H1 (cell line): ENCODE measurements around the gene TLNRD1. TPM values are rescaled to one million over a fixed set of nuclear protein-coding genes. Genes with fewer than 3 reads are reported as not detected.

Source experiments
- CTCF ChIA-PET: fragments of 300-600 bp; sonication (Branson Sonifier 250); formaldehyde crosslinking; loops from one replicate; lab custom pipeline; 2021; ENCODE audit not compliant: partially characterized antibody; lab: Charles Lee
- POLR2A ChIA-PET: fragments of 300-600 bp; sonication (Branson Sonifier 250); formaldehyde crosslinking; loops from one replicate; lab custom pipeline; 2021; ENCODE audit warnings: inconsistent platforms; ENCODE audit not compliant: partially characterized antibody; lab: Charles Lee
- DNase-seq, 2 experiments: peaks; one replicate each; pipeline versions ENCODE4 v3.0.0 to v3.0.0-alpha.2; 2010 to 2022; ENCODE audit warnings: low spot score in 2 of 2, low read depth in 1 of 2, mixed read lengths in 1 of 2
- FAIRE-seq: peaks from 2 replicates; lab custom pipeline; 2011; peaks lifted over from hg19 to GRCh38; lab: Jason Lieb, UNC
- H2AFZ ChIP-seq: 2 replicates; pipeline ENCODE4 v1.8.1; 2012; ENCODE audit warnings: low read length, inconsistent platforms
- H2AK5ac ChIP-seq: 2 replicates; pipeline ENCODE4 v1.6.1; 2013; ENCODE audit warnings: low read depth, low read length
- H2BK120ac ChIP-seq: replicated peaks from 2 replicates; pipeline ENCODE3; 2013; ENCODE audit warnings: low read depth, low read length, inconsistent platforms
- H2BK12ac ChIP-seq: 2 replicates; pipeline ENCODE4 v1.6.1; 2013; ENCODE audit warnings: low read depth, low read length
- H2BK15ac ChIP-seq: 2 replicates; pipeline ENCODE4 v1.6.1; 2013; ENCODE audit warnings: low read length
- H2BK20ac ChIP-seq: 2 replicates; pipeline ENCODE4 v1.6.1; 2013; ENCODE audit warnings: low read length
- H2BK5ac ChIP-seq: 2 replicates; pipeline ENCODE4 v1.6.1; 2013; ENCODE audit warnings: low read depth, low read length
- H3K14ac ChIP-seq: 2 replicates; pipeline ENCODE4 v1.6.1; 2013; ENCODE audit warnings: inconsistent platforms; ENCODE audit not compliant: insufficient read length
- H3K18ac ChIP-seq: 2 replicates; pipeline ENCODE4 v1.6.1; 2013; ENCODE audit warnings: low read length; ENCODE audit errors: extremely low read depth
- H3K23ac ChIP-seq: 2 replicates; pipeline ENCODE4 v1.6.1; 2013; ENCODE audit warnings: inconsistent platforms; ENCODE audit not compliant: insufficient read length
- H3K23me2 ChIP-seq: 2 replicates; pipeline ENCODE4 v1.6.1; 2013; ENCODE audit warnings: low read depth, low read length
- H3K27ac ChIP-seq: 2 replicates; pipeline ENCODE4 v1.6.1; 2011; ENCODE audit warnings: low read depth, low read length, inconsistent platforms
- H3K27me3 ChIP-seq, 4 experiments: replicated peaks in 1 of 4; 1 replicate in 1 of 4; 2 replicates in 3 of 4; pipeline versions ENCODE4 v1.6.1 to v1.8.1; 2011 to 2013; ENCODE audit warnings: low read length in 3 of 4, mild to moderate bottlenecking in 3 of 4, inconsistent platforms in 2 of 4, mixed read lengths in 2 of 4, moderate library complexity in 1 of 4; ENCODE audit not compliant: control insufficient read depth in 3 of 4, insufficient read depth in 3 of 4; ENCODE audit errors: extremely low read depth in 1 of 4
- H3K36me3 ChIP-seq, 4 experiments: 2 replicates each; pipeline versions ENCODE4 v1.6.1 to v1.8.1; 2011 to 2013; ENCODE audit warnings: mild to moderate bottlenecking in 4 of 4, low read length in 3 of 4, moderate library complexity in 2 of 4, control low read depth in 1 of 4, inconsistent platforms in 1 of 4; ENCODE audit not compliant: insufficient read depth in 4 of 4, control insufficient read depth in 2 of 4
- H3K4ac ChIP-seq: replicated peaks from 2 replicates; pipeline ENCODE3; 2013; ENCODE audit warnings: low read length, low read depth, mixed read lengths, inconsistent platforms; ENCODE audit not compliant: insufficient read length
- H3K4me1 ChIP-seq, 4 experiments: replicated peaks in 1 of 4; 1 replicate in 1 of 4; 2 replicates in 3 of 4; pipeline versions ENCODE4 v1.6.1 to v1.8.1; 2011 to 2013; ENCODE audit warnings: low read length in 3 of 4, inconsistent platforms in 2 of 4, mixed read lengths in 1 of 4; ENCODE audit not compliant: insufficient read depth in 4 of 4, control insufficient read depth in 3 of 4
- H3K4me2 ChIP-seq, 2 experiments: 2 replicates each; pipeline versions ENCODE4 v1.6.1 to v1.8.1; 2011 to 2013; ENCODE audit warnings: low read depth in 2 of 2, low read length in 2 of 2, control low read depth in 1 of 2, inconsistent platforms in 1 of 2, mild to moderate bottlenecking in 1 of 2; ENCODE audit not compliant: insufficient read depth in 1 of 2
- H3K4me3 ChIP-seq, 4 experiments: fragments of 200-600, 300-600 bp in 1 of 4; sonication (generic), shearing (Covaris generic), sonication (Bioruptor Twin) in 1 of 4; 2 replicates each; pipeline versions ENCODE4 v1.5.1 to v1.8.1; 2011 to 2016; ENCODE audit warnings: low read length in 4 of 4, low read depth in 3 of 4, control low read depth in 2 of 4, inconsistent platforms in 2 of 4, mild to moderate bottlenecking in 2 of 4, mixed read lengths in 1 of 4, moderate library complexity in 1 of 4; ENCODE audit not compliant: insufficient read depth in 2 of 4; ENCODE audit errors: extremely low read depth in 1 of 4
- H3K56ac ChIP-seq: replicated peaks from 2 replicates; pipeline ENCODE3; 2013; ENCODE audit warnings: low read depth, mild to moderate bottlenecking, mixed read lengths, low read length, inconsistent platforms; ENCODE audit not compliant: insufficient read length
- H3K79me1 ChIP-seq: 2 replicates; pipeline ENCODE4 v1.6.1; 2013; ENCODE audit warnings: low read depth, low read length, control low read depth
- H3K79me2 ChIP-seq, 2 experiments: 2 replicates each; pipeline versions ENCODE4 v1.6.1 to v1.8.1; 2012 to 2013; ENCODE audit warnings: low read length in 2 of 2, mild to moderate bottlenecking in 2 of 2, inconsistent platforms in 1 of 2; ENCODE audit not compliant: insufficient read depth in 2 of 2, control insufficient read depth in 1 of 2
- H3K9ac ChIP-seq, 4 experiments: replicated peaks in 1 of 4; 1 replicate in 1 of 4; 2 replicates in 3 of 4; pipeline versions ENCODE4 v1.6.1 to v1.8.1; 2011 to 2013; ENCODE audit warnings: low read depth in 3 of 4, low read length in 3 of 4, control low read depth in 2 of 4, mild to moderate bottlenecking in 2 of 4, moderate library complexity in 2 of 4, inconsistent platforms in 1 of 4; ENCODE audit errors: extremely low read depth in 1 of 4
- H3K9me3 ChIP-seq, 2 experiments: 2 replicates each; pipeline versions ENCODE4 v1.6.1 to v1.8.1; 2012 to 2013; ENCODE audit warnings: mild to moderate bottlenecking in 2 of 2, moderate library complexity in 2 of 2, control low read depth in 1 of 2, inconsistent platforms in 1 of 2, low read depth in 1 of 2, low read length in 1 of 2, mixed read lengths in 1 of 2; ENCODE audit not compliant: insufficient read depth in 2 of 2
- H4K20me1 ChIP-seq, 2 experiments: replicated peaks in 1 of 2; 2 replicates each; pipeline versions ENCODE3 to v1.8.1; 2011 to 2013; ENCODE audit warnings: inconsistent platforms in 2 of 2, low read length in 2 of 2, mild to moderate bottlenecking in 1 of 2; ENCODE audit not compliant: insufficient read depth in 2 of 2, control insufficient read depth in 1 of 2
- H4K5ac ChIP-seq: 2 replicates; pipeline ENCODE4 v1.6.1; 2013; ENCODE audit warnings: low read length, low read depth, mixed read lengths, inconsistent platforms; ENCODE audit not compliant: insufficient read length
- H4K8ac ChIP-seq: 2 replicates; pipeline ENCODE4 v1.8.0; 2013; ENCODE audit warnings: mild to moderate bottlenecking, moderate library complexity, low read length, inconsistent platforms; ENCODE audit not compliant: insufficient read depth; ENCODE audit errors: extremely low read depth
- H4K91ac ChIP-seq: replicated peaks from 2 replicates; pipeline ENCODE3; 2013; ENCODE audit warnings: low read length, mixed read lengths, inconsistent platforms; ENCODE audit not compliant: insufficient read length
- CHD1 ChIP-seq: IDR thresholded peaks from 2 replicates; pipeline ENCODE4 v1.6.1; 2012; ENCODE audit warnings: low read depth, low read length, improper control_type of control experiment
- EZH2 ChIP-seq: fragments of 200-600 bp; sonication (generic); IDR thresholded peaks from 2 replicates; pipeline ENCODE4 v1.7.1; 2012; ENCODE audit warnings: low read depth, mild to moderate bottlenecking, moderate library complexity, low read length, inconsistent platforms; ENCODE audit not compliant: severe bottlenecking
- HDAC2 ChIP-seq, 2 experiments: fragments of 300-600 bp in 1 of 2; sonication (generic) in 1 of 2; IDR thresholded peaks; 2 replicates each; pipeline ENCODE4 v1.6.1; 2011 to 2012; ENCODE audit warnings: low read depth in 2 of 2, low read length in 2 of 2, mild to moderate bottlenecking in 2 of 2, moderate library complexity in 2 of 2, borderline replicate concordance in 1 of 2, inconsistent platforms in 1 of 2
- MAX ChIP-seq: IDR thresholded peaks from 2 replicates; pipeline ENCODE4 v1.6.1; 2012; ENCODE audit warnings: inconsistent platforms
- WGBS, 2 experiments: shearing (Covaris generic) in 1 of 2; methylation state at CpG; one replicate each; pipeline versions ENCODE4 v1.1.6 to v1.1.7; 2013 to 2015; ENCODE audit warnings: low lambda C conversion rate in 2 of 2, mixed read lengths in 2 of 2, inconsistent platforms in 1 of 2, low coverage in 1 of 2, missing lambda C conversion rate in 1 of 2; ENCODE audit not compliant: insufficient replicate concordance in 2 of 2, insufficient coverage in 1 of 2, insufficient read length in 1 of 2; ENCODE audit errors: extremely low coverage in 1 of 2, missing lambda C conversion rate in 1 of 2; 5-methylcytosine and 5-hydroxymethylcytosine counted together
- polyA plus RNA-seq, 7 experiments: library from polyadenylated mRNA; depleted of rRNA in 3 of 7; stranded (reverse) in 5 of 7; unstranded in 2 of 7; fragments of >200 nt in 5 of 7; fragments of 200-250 nt in 2 of 7; gene quantifications; 1 replicate in 5 of 7; 2 replicates in 1 of 7; 4 replicates in 1 of 7; pipeline versions ENCODE4 v1.2.1 to v1.2.3, GENCODE V29; 2011 to 2013; ENCODE audit warnings: missing spikeins in 2 of 7, mixed read lengths in 2 of 7
- total RNA-seq: library from RNA; stranded (reverse); fragmentation: NEBNext Ultra II Directional; extraction: Animal tissue kit (Norgen Biotek cat#: 25700); gene quantifications from 2 replicates; pipeline ENCODE4 v1.2.1, GENCODE V29; 2021

Gene TLNRD1
- total and polyA plus RNA-seq, 2 of the 8 experiments (the other 6 are each of a cell fraction or from before 2014, with no cell fraction given) = 12.2 to 20.5 TPM

- Histone ChIP-seq H2AFZ (no peak overlapping the region), H2BK20ac (no peak overlapping the region), H3K14ac (no peak overlapping the region), H3K9ac (no peak overlapping the region), H3K27me3 (no peaks in the 10 kb centered on the region; a peak in 1 of 7 replicates), H3K56ac (no peak overlapping the region), H4K5ac (no peak overlapping the region), H3K9me3 (peaks cover 0 to under 1% of the 10 kb centered on the region in 2 experiments; a peak in 2 of 4 replicates), H3K4me3 (no peak overlapping the region), H3K23me2 (no peaks in the 10 kb centered on the region), H2BK12ac (no peak overlapping the region; the same call in 1 of the 2 replicates), H4K8ac (no peak overlapping the region), H3K23ac (no peak overlapping the region), H2AK5ac (no peak overlapping the region), H3K18ac (no peak overlapping the region), H3K4me2 (no peak overlapping the region), H3K27ac (no peak overlapping the region), H2BK5ac (no peak overlapping the region), H4K91ac (no peak overlapping the region), H3K79me2 (no peaks in the 10 kb centered on the region), H3K4ac (no peak overlapping the region), H2BK120ac (no peak overlapping the region), H2BK15ac (no peak overlapping the region), H3K4me1 (peaks cover 2 to 13% (median 10%) of the 10 kb centered on the region in 4 experiments; a peak in 5 of 7 replicates), H4K20me1 (no peaks in the 10 kb centered on the region), H3K36me3 (no peaks in the 10 kb centered on the region), H3K79me1 (no peaks in the 10 kb centered on the region)
- FAIRE-seq = no peak
- WGBS, 2 experiments = 83% methylated on average over 10 of the region's 10 CpGs; no CpG with 5 or more reads in 1 of the 2 experiments
- TF ChIP-seq MAX (no peak), CHD1 (no peak), HDAC2 (IDR thresholded peaks at IDR 0.05; ENCODE audit: borderline replicate concordance in 1 of 2, low read depth in 2 of 2, low read length in 2 of 2) (no peak), EZH2 (no peak)
- DNase-seq = no peak
- ChIA-PET CTCF (interaction anchor here (1.0 kb wide), 1 partner anchor 242 kb away, joined by 3 read pairs; no protein-coding TSS in a partner anchor), POLR2A (interaction anchor here (1.8 kb wide), 1 partner anchor 23 kb away, joined by 6 read pairs; the partner anchor contains the start of gene TLNRD1)
Measured at GRCh38 chr15:81024265-81024872, 23.6 kb downstream of the TLNRD1 start.
